Raji (cell line): Measurements from ENCODE around the gene C2CD4D.

Source experiments
- POLR2A ChIP-seq: IDR thresholded peaks from 2 replicates; pipeline ENCODE4 v1.6.1; 2011; ENCODE audit warnings: low read depth, low read length, control low read depth; ENCODE audit not compliant: insufficient read depth

Gene C2CD4D

GRCh38 chr1:151838222-151839081, 1.2 kb downstream of the C2CD4D start:
- no peak for TF ChIP-seq POLR2A

DNA sequence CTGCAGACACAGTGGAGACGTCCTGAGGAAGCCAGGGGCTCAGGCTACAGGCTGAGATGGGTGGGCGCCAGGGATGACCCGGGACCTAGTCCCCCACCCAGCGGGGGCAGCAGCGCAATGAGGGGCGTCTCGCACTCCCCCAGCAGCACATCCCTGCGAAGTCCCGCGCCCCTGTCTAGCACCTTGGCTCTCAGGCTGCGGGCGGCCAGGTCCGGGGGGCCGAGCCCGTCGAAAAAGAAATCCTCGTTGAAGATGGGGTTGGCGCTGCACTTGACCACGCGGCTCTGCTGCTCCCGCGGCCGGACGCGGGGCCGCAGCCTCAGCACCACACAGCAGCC, 1.8 kb downstream of the C2CD4D start:
- TF ChIP-seq POLR2A = no peak

DNA sequence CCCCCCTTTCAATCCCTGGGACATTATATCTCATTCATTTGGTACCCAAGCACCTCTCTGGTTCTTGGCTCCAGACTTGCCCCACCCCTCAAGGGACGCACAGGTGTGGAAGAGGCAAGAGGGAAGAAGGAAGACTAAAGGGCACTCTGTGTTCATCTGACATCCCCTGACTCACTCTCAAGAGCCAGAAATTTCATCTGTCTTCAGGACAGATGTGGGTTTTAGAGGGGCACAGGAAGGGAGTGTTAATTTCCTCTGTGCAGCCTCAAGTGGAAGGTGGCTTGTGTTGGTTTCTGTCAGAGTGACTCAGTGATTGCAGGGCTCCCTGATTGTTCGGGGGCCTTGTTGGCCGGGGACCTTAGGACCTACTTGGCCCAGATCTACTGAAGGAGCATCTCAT, 2.4 kb downstream of the C2CD4D start:
- TF ChIP-seq POLR2A = no peak

- TF ChIP-seq POLR2A = no peak
Observed at GRCh38 chr1:151835596-151835995, 4.0 kb downstream of the C2CD4D start.

DNA sequence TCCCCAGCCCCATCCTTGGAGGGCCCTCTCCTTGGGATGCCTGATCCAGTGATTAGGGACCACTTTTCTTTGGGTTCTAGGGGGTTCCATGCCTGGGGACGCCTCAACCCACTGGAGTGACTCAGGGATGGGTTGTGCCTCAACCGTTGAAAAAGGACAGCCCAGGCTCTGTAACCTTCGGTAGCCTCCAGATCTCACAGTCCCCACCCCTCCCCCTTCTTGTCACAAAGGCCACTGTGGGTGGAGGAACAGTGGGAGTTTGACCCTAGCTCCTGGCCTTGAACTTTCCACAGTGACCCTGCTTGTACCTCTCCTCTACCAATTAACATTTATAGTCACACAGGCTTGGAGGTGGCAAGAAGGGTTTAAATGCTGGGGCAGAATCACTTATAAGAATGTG, 5.4 kb downstream of the C2CD4D start:
- no peak for TF ChIP-seq POLR2A

DNA sequence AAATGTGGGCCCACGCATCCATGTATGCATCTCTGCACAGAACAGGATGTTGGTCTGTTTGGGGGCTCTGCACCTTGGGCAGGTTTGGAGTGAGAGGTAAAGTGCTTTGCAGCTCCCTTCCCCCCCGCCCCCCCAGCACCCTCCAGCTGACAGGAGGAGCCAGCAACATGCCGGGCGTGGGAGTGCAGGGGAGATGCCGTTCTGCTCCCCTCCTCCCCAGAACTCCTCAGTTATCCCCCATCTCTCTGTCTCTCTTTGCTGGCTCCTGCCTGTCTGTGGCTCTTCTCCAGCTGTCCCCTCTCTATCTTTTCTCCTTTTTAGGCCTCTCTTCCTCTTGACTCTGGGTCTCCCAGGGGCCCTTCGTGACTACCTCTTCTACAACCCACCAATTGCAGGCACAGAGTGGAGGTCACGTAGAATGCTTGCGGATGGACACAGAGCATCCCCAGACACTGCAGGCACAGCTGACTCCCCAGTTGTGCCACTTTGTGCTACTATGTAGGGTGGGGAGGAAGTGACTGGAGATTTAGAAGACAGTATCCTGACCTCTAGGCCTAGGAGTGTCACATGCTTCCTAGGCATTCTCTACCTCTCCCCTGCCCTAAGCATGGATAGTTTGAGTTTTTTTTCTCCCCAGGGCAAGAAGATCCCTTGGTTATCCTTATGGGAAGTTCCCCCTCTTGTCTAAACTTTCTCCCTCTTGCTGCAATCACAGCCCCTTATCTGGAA, 6.3 kb downstream of the C2CD4D start:
- no peak for TF ChIP-seq POLR2A

DNA sequence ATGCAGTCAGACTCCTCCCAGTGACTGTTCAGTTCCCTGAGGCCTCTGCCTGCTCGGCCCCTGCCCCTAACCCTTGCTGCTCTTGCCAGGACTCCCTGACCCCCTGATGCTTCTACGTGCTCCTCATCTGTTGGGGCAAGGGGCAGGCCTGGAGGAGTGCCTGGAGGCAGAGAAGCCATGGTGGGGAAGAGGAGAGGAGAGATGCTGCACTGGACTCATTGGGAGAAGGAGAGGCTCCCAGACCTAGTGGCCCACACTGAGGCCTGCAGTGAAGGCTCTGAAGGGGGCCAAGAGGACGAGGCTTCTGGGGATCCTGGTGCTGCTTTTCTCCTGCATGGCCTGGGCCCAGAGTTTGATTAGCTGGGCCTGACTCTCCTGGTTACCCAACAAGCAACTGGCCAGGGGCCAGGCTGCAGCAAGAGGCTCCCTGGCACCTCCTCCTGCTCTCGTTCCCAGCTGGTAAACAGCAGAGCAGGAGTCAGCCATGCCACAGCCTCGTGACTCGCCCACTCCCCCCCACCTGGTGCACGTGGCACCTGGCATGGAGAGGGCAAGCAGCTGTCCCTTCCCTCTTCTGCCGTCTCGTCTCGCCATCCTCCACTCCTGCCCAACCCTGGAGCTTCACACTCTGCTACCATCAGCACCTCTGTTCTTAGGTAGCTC, 7.2 kb downstream of the C2CD4D start:
- TF ChIP-seq POLR2A = no peak

DNA sequence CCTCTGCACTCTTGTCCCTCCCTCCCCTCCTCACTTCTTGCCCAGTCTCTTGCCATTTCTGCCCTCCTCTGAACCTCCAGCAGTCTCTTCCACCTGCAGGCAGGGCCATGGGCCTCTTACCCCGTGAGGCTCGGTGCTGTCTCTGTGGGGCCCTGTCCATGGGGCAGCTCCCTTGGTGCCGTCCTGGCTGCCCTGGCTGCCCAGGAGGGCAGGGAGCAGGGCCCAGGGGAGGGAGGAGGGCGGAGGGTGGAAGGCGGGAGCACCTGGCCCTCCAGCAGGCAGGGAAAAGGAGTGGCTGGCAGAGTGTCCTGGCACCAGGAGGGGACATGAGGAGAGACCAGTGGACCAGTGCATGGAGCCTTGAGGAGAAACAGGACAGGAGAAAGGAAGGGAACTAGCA, 8.0 kb downstream of the C2CD4D start, which contains the start of gene RORC:
TSS of gene RORC (minus strand) at position 198 of the 400 bp plus-strand sequence. CDS start at position 160, 38 bp downstream.
- TF ChIP-seq POLR2A = no peak

DNA sequence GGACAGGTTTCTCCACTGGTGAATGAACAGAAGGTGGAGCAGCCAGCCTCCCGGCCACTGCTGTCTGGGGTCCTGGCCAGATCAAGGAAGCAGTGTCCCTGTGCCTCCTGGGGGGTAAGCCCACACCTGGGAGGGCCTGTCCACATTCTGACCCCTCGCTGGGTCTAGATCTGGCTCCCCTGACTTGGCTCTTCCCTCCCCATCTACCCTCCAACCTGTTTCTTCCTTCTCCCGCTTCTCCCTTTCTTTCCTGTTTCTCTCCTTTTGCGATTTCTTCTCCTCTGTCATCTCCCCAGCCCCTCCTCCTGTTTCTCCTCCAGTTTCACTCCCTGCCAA, 8.4 kb downstream of the C2CD4D start:
- TF ChIP-seq POLR2A = no peak

DNA sequence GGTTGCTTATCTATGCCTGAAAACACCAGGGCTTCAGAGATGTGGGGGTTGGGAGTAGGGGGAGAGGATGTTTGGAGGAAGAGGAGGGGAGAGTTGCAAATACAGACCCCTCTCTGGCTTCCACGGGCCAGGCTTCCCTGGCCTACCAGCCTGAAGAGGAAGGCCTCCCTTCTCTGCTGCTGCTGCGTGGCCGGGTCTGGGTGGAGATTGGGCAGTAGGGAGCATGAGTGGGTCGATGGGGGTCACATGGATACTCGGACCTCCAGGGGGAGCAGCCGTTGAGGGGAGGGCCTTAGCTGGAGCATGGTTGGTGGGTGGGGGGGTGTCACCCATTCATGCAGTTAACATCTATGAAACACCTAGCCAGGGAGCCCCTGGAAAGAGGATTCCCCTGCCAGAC, 9.6 kb downstream of the C2CD4D start:
- TF ChIP-seq POLR2A = no peak

DNA sequence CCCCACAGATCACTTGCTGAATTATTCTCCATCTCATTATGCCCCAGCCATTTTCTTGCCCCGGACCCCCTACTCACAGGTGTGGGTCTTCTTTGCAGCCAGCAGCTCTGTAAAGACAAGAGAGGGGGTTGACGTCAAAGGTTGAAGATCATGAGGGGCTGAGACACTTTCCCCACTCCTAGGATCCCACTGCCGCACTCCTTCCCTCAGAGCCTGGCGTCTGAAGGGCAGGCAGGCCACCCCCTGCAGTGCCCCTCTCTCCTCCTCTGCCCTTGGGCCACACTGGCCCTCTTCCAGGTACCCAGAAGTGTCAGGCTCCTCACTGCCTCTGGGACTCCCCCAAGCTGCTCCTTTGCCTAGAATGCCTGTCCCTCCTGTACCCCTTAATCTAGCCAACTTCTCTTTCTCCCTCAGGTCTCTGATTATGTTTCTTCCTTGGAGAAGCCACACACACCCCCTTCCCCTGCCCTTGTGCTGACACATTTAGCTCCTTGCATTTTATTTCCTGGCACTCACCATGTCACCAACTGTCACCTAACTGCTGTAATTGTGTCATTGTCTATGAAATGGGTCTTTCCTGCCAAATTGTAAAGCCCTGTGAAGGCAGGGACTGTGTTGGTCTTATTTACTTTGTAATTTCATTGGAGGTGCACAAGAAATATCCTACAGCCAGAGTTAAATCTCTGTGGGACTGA, 10.1 kb downstream of the C2CD4D start:
- no peak for TF ChIP-seq POLR2A

DNA sequence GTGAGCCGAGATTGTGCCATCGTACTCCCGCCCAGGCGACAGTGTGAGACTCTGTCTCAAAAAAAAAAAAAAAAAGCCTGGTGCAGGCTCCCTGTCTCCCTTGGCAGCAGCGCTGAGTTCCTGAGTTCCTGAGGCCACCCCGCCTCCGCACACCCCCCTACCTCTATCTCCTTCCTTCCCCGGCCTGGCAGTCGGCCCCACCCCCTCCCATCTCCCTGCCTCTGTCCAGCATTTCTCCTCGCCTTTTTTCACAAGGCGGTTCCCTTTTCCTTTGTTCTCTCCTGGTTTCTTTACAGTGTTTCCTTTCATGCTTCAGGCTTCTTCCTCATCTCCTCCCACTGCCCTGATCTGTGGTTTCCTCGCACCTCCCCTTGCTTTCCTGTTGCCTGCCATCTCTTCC, 10.7 kb downstream of the C2CD4D start:
- no peak for TF ChIP-seq POLR2A

GRCh38 chr1:151827853-151828252, 11.8 kb downstream of the C2CD4D start:
- TF ChIP-seq POLR2A = no peak

DNA sequence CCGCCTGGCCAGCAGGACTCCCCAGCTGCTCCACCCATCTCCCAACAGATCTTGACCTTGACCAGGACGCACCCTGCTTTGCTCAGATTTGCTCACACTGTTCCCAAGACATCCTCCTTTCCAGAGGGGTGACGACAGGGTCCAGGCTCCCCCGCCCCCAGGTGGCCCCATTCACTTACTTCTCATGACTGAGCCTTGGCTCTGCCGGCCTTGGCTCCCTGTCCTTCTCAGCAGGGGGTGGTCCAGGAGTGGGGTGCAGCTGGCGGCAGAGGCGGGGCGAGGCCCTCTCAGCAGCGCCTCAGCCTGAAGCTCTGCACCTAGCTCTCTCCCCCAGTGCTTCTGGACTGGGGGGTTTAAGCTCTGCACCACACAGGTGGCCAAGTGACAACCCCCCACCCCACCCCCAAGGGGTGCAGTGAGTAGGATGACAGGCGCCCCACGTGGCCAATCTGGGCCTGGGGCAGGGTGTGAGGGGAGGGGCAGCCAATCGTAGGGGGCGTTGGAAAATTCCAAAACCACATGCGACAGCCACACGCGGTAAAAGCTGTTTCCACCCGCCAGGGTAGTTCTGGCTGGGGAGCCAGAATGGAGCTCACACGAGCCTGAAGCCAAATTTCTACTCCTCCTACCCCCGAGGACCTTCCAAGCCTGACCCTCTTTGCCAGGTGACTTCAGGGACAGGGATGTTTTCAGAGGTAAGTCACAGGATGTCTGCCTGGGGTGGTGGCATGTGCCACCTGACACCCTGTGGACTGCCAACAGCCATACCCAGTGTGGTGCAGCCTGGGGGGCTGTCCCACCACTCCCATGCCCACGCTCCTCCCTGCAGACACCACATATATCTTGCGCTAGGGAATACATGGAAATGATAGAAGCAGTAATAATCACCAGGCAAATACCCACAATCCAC, 13.6 kb downstream of the C2CD4D start:
- no peak for TF ChIP-seq POLR2A
